OCI-LY3 (cell line): ENCODE data around the gene NPC2.

Source experiments
- H2AFZ ChIP-seq: fragments of 200-600, 300-600 bp; shearing (Covaris generic); 2 replicates; pipeline ENCODE4 v1.6.0; 2014; ENCODE audit warnings: antibody characterized with exemption, low read depth, low read length
- H3K27ac ChIP-seq: fragments of 200-600, 300-600 bp; sonication (generic); 2 replicates; pipeline ENCODE4 v1.5.1; 2014; ENCODE audit warnings: mild to moderate bottlenecking, low read length, moderate library complexity, mixed read lengths
- H3K27me3 ChIP-seq: fragments of 200-600, 300-600 bp; sonication (generic); 2 replicates; pipeline ENCODE4 v1.6.1; 2014; ENCODE audit warnings: low read depth, low read length, mixed read lengths
- H3K36me3 ChIP-seq: fragments of 200-600, 300-600 bp; sonication (generic); replicated peaks from 2 replicates; pipeline ENCODE3; 2014; ENCODE audit warnings: low read depth, low read length, mixed read lengths
- H3K4me1 ChIP-seq: fragments of 300-600, 200-600 bp; sonication (generic); 2 replicates; pipeline ENCODE4 v1.6.1; 2014; ENCODE audit warnings: low read length, mixed read lengths
- H3K4me2 ChIP-seq: fragments of 200-600, 300-600 bp; sonication (generic); 2 replicates; pipeline ENCODE4 v1.6.1; 2014; ENCODE audit warnings: low read length, mixed read lengths
- H3K4me3 ChIP-seq: fragments of 300-600, 200-600 bp; sonication (generic); 2 replicates; pipeline ENCODE4 v1.5.1; 2014; ENCODE audit warnings: antibody characterized with exemption, mild to moderate bottlenecking, low read length, moderate library complexity
- H3K79me2 ChIP-seq: fragments of 300-600, 200-600 bp; shearing (Covaris generic); 2 replicates; pipeline ENCODE4 v1.6.1; 2014; ENCODE audit warnings: mild to moderate bottlenecking, low read length, mixed read lengths
- H3K9ac ChIP-seq: fragments of 300-600, 200-600 bp; shearing (Covaris generic); 2 replicates; pipeline ENCODE4 v1.6.0; 2014; ENCODE audit warnings: mild to moderate bottlenecking, low read length, moderate library complexity
- H3K9me3 ChIP-seq: fragments of 200-600, 300-600 bp; shearing (Covaris generic); 2 replicates; pipeline ENCODE4 v1.6.1; 2014; ENCODE audit warnings: low read length, mixed read lengths; ENCODE audit not compliant: insufficient read depth
- H4K20me1 ChIP-seq: fragments of 200-600, 300-600 bp; sonication (generic); 2 replicates; pipeline ENCODE4 v1.6.1; 2016; ENCODE audit warnings: low read length, mixed read lengths; ENCODE audit not compliant: insufficient read depth
- EZH2phosphoT487 ChIP-seq: fragments of 200-600 bp; shearing (Covaris generic); IDR thresholded peaks from 2 replicates; pipeline ENCODE4 v1.6.1; 2018; ENCODE audit warnings: antibody characterized with exemption, mixed run types, low read depth
- TF ChIP-seq, protein P1 (sequence below): fragments of 200-600, 300-600 bp; sonication (generic); IDR thresholded peaks from 2 replicates; pipeline ENCODE4 v1.5.1; 2014; ENCODE audit warnings: antibody characterized with exemption, low read length, low read depth

NPC2 gene

DNA sequence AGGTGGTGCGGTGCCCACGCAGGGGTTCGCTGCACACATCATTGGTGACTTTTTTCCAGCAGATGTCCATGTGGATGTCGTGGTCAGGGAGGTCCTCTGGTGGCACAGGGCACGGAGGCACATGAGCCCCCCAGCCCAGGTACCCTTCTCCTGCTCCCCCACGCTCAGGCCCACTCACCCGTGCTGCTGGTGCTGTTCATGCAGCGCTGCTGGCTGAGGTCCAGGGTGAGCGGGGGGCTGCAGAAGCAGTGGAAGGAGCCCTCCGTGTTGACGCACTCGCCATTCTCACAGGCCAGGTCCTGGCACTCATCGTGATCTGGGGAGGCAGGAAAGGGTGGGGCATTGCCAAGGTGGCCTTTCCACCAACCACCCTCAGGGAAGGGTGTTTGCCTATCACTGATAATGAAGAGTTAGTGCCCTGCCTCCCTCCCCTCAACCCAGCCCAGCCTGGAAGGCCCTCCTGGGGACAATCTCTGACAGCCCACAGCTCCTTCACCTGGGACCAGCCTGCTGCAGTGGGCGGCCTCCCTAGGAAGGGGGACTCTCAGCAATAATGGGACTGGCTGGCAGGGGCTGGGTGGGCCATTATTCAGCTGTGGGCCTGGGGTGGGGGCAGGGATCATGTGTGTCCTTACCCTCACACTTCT, 10.3 kb upstream of the NPC2 start:
- Histone ChIP-seq H3K4me1 (peaks cover 4% of the 10 kb centered on the region; the same call in 1 of the 2 replicates), H3K36me3 (no peaks in the 10 kb centered on the region), H3K9ac (no peak overlapping the region), H3K79me2 (no peaks in the 10 kb centered on the region), H3K4me3 (no peak overlapping the region), H3K9me3 (no peaks in the 10 kb centered on the region), H3K4me2 (no peak overlapping the region), H4K20me1 (no peaks in the 10 kb centered on the region), H3K27me3 (peaks cover 3% of the 10 kb centered on the region; the same call in 1 of the 2 replicates), H3K27ac (no peak overlapping the region), H2AFZ (no peak overlapping the region)
- no peak for TF ChIP-seq EZH2phosphoT487
- TF ChIP-seq, protein P1, sequence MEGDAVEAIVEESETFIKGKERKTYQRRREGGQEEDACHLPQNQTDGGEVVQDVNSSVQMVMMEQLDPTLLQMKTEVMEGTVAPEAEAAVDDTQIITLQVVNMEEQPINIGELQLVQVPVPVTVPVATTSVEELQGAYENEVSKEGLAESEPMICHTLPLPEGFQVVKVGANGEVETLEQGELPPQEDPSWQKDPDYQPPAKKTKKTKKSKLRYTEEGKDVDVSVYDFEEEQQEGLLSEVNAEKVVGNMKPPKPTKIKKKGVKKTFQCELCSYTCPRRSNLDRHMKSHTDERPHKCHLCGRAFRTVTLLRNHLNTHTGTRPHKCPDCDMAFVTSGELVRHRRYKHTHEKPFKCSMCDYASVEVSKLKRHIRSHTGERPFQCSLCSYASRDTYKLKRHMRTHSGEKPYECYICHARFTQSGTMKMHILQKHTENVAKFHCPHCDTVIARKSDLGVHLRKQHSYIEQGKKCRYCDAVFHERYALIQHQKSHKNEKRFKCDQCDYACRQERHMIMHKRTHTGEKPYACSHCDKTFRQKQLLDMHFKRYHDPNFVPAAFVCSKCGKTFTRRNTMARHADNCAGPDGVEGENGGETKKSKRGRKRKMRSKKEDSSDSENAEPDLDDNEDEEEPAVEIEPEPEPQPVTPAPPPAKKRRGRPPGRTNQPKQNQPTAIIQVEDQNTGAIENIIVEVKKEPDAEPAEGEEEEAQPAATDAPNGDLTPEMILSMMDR: no peak

DNA sequence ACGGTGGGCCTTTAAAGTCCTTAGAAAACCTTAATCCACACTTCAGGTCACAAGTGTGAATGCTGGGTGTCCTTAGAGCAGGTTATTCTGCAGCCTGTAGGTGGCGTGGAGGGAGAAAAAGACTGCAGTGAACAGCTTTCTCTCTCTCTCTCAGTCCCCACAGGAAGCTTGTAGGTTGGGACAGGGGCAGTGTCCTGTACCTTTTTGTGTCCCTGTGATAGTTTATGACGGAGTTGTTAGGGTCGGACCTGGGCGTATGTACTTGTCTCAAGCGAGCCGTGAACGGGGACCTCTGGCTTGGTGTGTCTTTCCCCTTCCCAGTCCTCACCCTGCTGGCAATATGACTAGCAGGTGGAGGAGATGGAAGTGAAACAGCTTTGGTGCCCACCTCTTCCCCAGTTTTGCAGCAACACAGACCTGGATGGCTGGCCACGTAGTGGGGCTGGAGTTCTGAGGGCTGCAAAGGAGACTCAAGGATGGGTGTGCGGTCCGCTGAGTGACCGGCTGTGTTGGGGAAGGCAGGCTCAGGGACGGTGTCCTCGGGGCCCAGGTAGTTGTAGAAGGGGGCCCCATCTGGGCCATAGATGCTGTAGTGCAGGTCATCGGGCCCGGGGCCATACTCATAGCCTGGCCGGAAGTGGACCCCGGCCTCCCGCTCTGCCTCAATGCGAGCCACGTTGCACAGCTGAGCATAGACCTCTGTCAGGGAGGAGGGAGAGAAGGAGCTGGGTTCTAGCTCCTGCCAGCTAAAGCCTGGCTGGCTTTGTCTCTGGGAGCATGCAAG, 9.3 kb upstream of the NPC2 start:
- H2AFZ ChIP-seq: no peak overlapping the region
- no peak overlapping the region for H3K27ac ChIP-seq
- no peak for TF ChIP-seq EZH2phosphoT487
- TF ChIP-seq, protein P1: peak; percentile 75
- H3K27me3 ChIP-seq: 0 out of 2 replicates have a peak, but pooled peaks cover 3% of the 10 kb centered on the region
- no peaks in the 10 kb centered on the region for H3K36me3 ChIP-seq
- 0 out of 2 replicates have a peak overlapping the region, but pooled peaks have one; percentile 26 for H3K4me3 ChIP-seq
- H3K79me2 ChIP-seq: no peaks in the 10 kb centered on the region
- no peaks in the 10 kb centered on the region for H3K9me3 ChIP-seq
- no peak overlapping the region for H3K9ac ChIP-seq
- H3K4me2 ChIP-seq: peak overlapping the region; percentile 56
- H4K20me1 ChIP-seq: no peaks in the 10 kb centered on the region
- H3K4me1 ChIP-seq: peaks cover 4% of the 10 kb centered on the region; the same call in 1 of the 2 replicates

DNA sequence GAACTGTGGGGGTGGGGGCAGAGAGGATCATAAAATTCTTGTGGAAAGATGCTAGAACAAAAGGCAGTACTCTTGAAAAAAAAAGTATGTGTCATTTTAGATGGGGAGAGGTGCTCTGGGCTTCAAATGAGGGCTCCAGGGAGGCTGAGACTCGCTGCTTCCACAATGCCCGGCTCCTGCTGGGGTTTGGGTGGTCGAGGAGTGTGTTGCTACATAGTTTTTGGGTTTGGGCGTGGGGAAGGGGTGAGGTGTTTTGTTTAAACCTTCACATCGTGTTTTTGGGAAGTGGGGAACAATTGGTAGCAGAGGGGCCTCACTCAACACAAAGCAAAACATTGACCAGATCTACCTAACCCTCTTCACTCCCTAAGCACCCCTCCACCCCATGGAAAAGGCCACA, 8.6 kb upstream of the NPC2 start:
- Histone ChIP-seq H2AFZ (no peak overlapping the region), H4K20me1 (no peaks in the 10 kb centered on the region), H3K4me2 (peak overlapping the region; percentile 56; the same call in 1 of the 2 replicates), H3K27me3 (no peaks in the 10 kb centered on the region), H3K27ac (no peak overlapping the region), H3K4me1 (peaks cover 4% of the 10 kb centered on the region; the same call in 1 of the 2 replicates), H3K4me3 (no peak overlapping the region), H3K9me3 (no peaks in the 10 kb centered on the region), H3K36me3 (no peaks in the 10 kb centered on the region), H3K9ac (no peak overlapping the region), H3K79me2 (no peaks in the 10 kb centered on the region)
- no peak for TF ChIP-seq EZH2phosphoT487
- TF ChIP-seq, protein P1: no peak

DNA sequence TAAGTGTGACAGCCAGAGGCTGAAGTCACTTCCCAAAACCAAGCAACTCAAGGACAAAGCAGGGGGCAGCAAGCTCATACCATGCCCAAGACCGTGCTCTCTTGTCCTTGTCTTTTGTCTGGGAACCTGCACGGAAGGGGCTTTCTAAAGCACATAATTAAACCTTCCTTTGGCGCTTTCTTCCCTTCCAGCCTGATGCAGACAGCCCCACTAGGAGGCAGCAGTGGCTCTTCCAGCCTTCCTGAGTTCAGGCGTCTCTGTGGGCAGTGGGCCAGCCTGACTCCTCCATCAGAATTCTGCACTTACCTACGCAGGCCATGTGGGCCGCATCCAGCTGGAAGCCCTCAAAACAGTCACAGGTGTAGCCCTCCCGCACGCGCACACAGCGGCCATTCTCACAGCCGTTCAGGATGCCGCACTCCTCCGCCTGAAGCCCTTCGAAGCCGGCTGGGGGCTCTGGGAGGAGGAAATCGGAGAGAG, 8.1 kb upstream of the NPC2 start:
- H3K4me2 ChIP-seq: no peak overlapping the region

More for the DNA sequence above, 8.1 kb upstream of the NPC2 start:
- H3K9me3 ChIP-seq: no peaks in the 10 kb centered on the region
- TF ChIP-seq, protein P1: peak; percentile 21; the same call in 1 of the 2 replicates
- TF ChIP-seq EZH2phosphoT487: no peak
- H4K20me1 ChIP-seq: no peaks in the 10 kb centered on the region
- H3K27ac ChIP-seq: no peak overlapping the region
- no peaks in the 10 kb centered on the region for H3K79me2 ChIP-seq
- H3K36me3 ChIP-seq: no peaks in the 10 kb centered on the region
- no peak overlapping the region for H3K9ac ChIP-seq
- no peak overlapping the region for H3K4me3 ChIP-seq
- no peaks in the 10 kb centered on the region for H3K27me3 ChIP-seq
- no peak overlapping the region for H2AFZ ChIP-seq
- peaks cover 4% of the 10 kb centered on the region; the same call in 1 of the 2 replicates for H3K4me1 ChIP-seq
